Amygdala (tissue), 56 donors: ENCODE data around the gene XG.
"Not testable (repeated sequence)": the region's sequence is repeated elsewhere in the genome, so short reads cannot be mapped to it uniquely, and the experiment has no call there.

Experiments used
- DNase-seq, 56 donors: peaks; one replicate each; lab custom pipeline; 2025; lab: John Stamatoyannopoulos, UW

XG gene

GRCh38 chrX:2732649-2733048, 19.2 kb upstream of the XG start:
- no peak for DNase-seq

GRCh38 chrX:2733286-2733685, 18.6 kb upstream of the XG start:
- DNase-seq = no peak

- no peak for DNase-seq
These were observed 16.6 kb upstream of the XG start for GRCh38 chrX:2735270-2735669.

- no peak for DNase-seq
These were observed 11.2 kb upstream of the XG start for GRCh38 chrX:2740672-2741071.

GRCh38 chrX:2741386-2741785, 10.5 kb upstream of the XG start:
- DNase-seq = no peak

GRCh38 chrX:2746250-2746649, 5.6 kb upstream of the XG start:
- not testable (repeated sequence) for DNase-seq

- no peak for DNase-seq
These were observed 3.5 kb upstream of the XG start for GRCh38 chrX:2748171-2748814.

GRCh38 chrX:2748815-2749188, 3.0 kb upstream of the XG start:
- DNase-seq = no peak

GRCh38 chrX:2751291-2751690, 549 bp upstream of the XG start:
- DNase-seq = no peak

- DNase-seq = not testable (repeated sequence)
These were observed 601 bp downstream of the XG start for GRCh38 chrX:2752441-2752840.

- not testable (repeated sequence) for DNase-seq
These were observed 3.4 kb downstream of the XG start for GRCh38 chrX:2755163-2755715.

GRCh38 chrX:2756548-2756947, 4.7 kb downstream of the XG start:
- DNase-seq = no peak

- DNase-seq = no peak
These were observed 9.4 kb downstream of the XG start for GRCh38 chrX:2761246-2761645.

- DNase-seq = not testable (repeated sequence)
These were observed 10.8 kb downstream of the XG start for GRCh38 chrX:2762671-2763070.

- DNase-seq = not testable (repeated sequence)
These were observed 13.1 kb downstream of the XG start for GRCh38 chrX:2764766-2765548.

GRCh38 chrX:2765549-2765830, 13.7 kb downstream of the XG start:
- DNase-seq = no peak

GRCh38 chrX:2766906-2767305, 15.1 kb downstream of the XG start:
- DNase-seq = no peak

- peak in 2 of 56 donors; percentile 0 to 3 for DNase-seq
These were observed 16.0 kb downstream of the XG start for GRCh38 chrX:2767631-2768455.

GRCh38 chrX:2769615-2770014, 17.8 kb downstream of the XG start:
- DNase-seq = no peak

- not testable (repeated sequence) for DNase-seq
These were observed 21.6 kb downstream of the XG start for GRCh38 chrX:2773166-2774055.
